ENCODE data around the gene SCAPER.
A peak's percentile ranks its signal among the peaks of the same experiment; 100 is the strongest.
"Not testable (repeated sequence)": the region's sequence is repeated elsewhere in the genome, so short reads cannot be mapped to it uniquely, and the experiment has no call there.

Gene SCAPER

GRCh38 chr15:76860201-76860600 is 44.9 kb downstream of the SCAPER start:
- DNase-seq: no peak

- not testable (repeated sequence) for DNase-seq
Measured at GRCh38 chr15:76850367-76850766, 54.8 kb downstream of the SCAPER start.

- no peak for DNase-seq
Measured at GRCh38 chr15:76846782-76847181, 58.4 kb downstream of the SCAPER start.

GRCh38 chr15:76844096-76844495 is 61.0 kb downstream of the SCAPER start:
- no peak for DNase-seq

- DNase-seq: no peak
Measured at GRCh38 chr15:76843269-76843668, 61.9 kb downstream of the SCAPER start.

- peak; percentile 51 for DNase-seq
Measured at GRCh38 chr15:76840830-76841460, 64.2 kb downstream of the SCAPER start.

GRCh38 chr15:76839173-76839572 is 66.0 kb downstream of the SCAPER start:
- DNase-seq: no peak

- no peak for DNase-seq
Measured at GRCh38 chr15:76837474-76837873, 67.7 kb downstream of the SCAPER start.

- no peak for DNase-seq
Measured at GRCh38 chr15:76829939-76830338, 75.2 kb downstream of the SCAPER start.

- no peak for DNase-seq
Measured at GRCh38 chr15:76823890-76824289, 81.2 kb downstream of the SCAPER start.

GRCh38 chr15:76823303-76823702 is 81.8 kb downstream of the SCAPER start:
- no peak for DNase-seq

GRCh38 chr15:76818926-76819325 is 86.2 kb downstream of the SCAPER start:
- not testable (repeated sequence) for DNase-seq

GRCh38 chr15:76815421-76815820 is 89.7 kb downstream of the SCAPER start:
- DNase-seq: no peak

- no peak for DNase-seq
Measured at GRCh38 chr15:76812381-76812780, 92.8 kb downstream of the SCAPER start.

GRCh38 chr15:76809412-76810103 is 95.6 kb downstream of the SCAPER start:
- no peak for DNase-seq

GRCh38 chr15:76803049-76803571 is 102.0 kb downstream of the SCAPER start:
- DNase-seq: no peak

- DNase-seq: no peak
Measured at GRCh38 chr15:76802411-76802810, 102.7 kb downstream of the SCAPER start.

GRCh38 chr15:76799760-76800159 is 105.4 kb downstream of the SCAPER start:
- no peak for DNase-seq

GRCh38 chr15:76795217-76795616 is 109.9 kb downstream of the SCAPER start:
- no peak for DNase-seq

- no peak for DNase-seq
Measured at GRCh38 chr15:76793162-76793561, 112.0 kb downstream of the SCAPER start.

- no peak for DNase-seq
Measured at GRCh38 chr15:76791511-76791910, 113.6 kb downstream of the SCAPER start.

- no peak for DNase-seq
Measured at GRCh38 chr15:76787273-76787672, 117.9 kb downstream of the SCAPER start.

- peak; percentile 8 for DNase-seq
Measured at GRCh38 chr15:76776969-76777368, 128.2 kb downstream of the SCAPER start.

- no peak for DNase-seq
Measured at GRCh38 chr15:76776480-76776879, 128.7 kb downstream of the SCAPER start.

- DNase-seq: no peak
Measured at GRCh38 chr15:76773234-76773633, 131.9 kb downstream of the SCAPER start.

Data from OCI-M1 (cell line).